HG02840 (cell line): ENCODE results near the gene PLXNA4.
"Not testable (repeated sequence)": the region's sequence is repeated elsewhere in the genome, so short reads cannot be mapped to it uniquely, and the experiment has no call there.

ENCODE experiments used
- ATAC-seq: cut with Tn5 transposase; IDR thresholded peaks from one replicate; pipeline ENCODE4 v1.9.1; 2021; ENCODE audit warnings: mild to moderate bottlenecking, moderate library complexity, moderate number of reproducible peaks; ENCODE audit not compliant: unreplicated experiment, low FRiP score

Gene PLXNA4, protein sequence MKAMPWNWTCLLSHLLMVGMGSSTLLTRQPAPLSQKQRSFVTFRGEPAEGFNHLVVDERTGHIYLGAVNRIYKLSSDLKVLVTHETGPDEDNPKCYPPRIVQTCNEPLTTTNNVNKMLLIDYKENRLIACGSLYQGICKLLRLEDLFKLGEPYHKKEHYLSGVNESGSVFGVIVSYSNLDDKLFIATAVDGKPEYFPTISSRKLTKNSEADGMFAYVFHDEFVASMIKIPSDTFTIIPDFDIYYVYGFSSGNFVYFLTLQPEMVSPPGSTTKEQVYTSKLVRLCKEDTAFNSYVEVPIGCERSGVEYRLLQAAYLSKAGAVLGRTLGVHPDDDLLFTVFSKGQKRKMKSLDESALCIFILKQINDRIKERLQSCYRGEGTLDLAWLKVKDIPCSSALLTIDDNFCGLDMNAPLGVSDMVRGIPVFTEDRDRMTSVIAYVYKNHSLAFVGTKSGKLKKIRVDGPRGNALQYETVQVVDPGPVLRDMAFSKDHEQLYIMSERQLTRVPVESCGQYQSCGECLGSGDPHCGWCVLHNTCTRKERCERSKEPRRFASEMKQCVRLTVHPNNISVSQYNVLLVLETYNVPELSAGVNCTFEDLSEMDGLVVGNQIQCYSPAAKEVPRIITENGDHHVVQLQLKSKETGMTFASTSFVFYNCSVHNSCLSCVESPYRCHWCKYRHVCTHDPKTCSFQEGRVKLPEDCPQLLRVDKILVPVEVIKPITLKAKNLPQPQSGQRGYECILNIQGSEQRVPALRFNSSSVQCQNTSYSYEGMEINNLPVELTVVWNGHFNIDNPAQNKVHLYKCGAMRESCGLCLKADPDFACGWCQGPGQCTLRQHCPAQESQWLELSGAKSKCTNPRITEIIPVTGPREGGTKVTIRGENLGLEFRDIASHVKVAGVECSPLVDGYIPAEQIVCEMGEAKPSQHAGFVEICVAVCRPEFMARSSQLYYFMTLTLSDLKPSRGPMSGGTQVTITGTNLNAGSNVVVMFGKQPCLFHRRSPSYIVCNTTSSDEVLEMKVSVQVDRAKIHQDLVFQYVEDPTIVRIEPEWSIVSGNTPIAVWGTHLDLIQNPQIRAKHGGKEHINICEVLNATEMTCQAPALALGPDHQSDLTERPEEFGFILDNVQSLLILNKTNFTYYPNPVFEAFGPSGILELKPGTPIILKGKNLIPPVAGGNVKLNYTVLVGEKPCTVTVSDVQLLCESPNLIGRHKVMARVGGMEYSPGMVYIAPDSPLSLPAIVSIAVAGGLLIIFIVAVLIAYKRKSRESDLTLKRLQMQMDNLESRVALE (N-terminal part only)

DNA sequence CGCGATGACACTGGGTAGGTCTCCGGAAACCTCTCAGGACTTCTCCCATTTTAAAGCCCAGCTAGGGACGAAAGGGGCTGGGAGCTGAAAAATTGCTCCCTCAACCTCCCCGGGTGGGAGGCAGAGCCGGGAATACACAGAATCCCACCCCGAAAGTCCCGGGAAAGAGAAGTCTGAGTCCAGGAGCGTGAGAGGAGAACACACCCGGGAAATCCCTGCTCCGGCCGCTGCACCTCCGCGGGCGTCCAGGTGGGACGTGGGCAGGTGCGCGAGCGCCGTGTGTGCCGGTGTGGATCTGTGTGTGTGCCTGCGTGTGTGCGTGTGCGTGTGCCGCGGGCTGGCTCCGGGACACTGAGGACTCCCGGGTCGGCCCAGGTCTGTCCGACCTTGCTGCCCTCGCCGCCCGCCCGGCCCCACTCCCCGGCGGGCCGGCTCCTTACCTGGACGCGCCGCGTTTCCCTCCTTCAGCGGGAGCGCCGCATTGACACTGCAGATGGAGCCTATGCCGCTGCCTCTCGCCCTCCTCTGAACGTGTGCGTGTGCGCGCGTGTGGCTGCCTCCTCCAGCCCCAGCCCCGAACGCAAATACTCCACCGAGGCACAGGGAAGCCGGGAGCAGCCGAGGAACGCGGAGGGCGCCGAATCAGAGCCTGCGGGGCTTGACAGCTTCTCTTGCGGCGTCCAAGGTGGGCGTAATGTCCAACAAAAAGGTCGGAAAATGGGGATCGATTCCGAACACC, at the start of gene PLXNA4:
Gene PLXNA4 (minus strand): TSS at position 489 of the 739 bp plus-strand sequence. CDS start 67,777 bp downstream, outside the sequence.
- no peak for ATAC-seq

DNA sequence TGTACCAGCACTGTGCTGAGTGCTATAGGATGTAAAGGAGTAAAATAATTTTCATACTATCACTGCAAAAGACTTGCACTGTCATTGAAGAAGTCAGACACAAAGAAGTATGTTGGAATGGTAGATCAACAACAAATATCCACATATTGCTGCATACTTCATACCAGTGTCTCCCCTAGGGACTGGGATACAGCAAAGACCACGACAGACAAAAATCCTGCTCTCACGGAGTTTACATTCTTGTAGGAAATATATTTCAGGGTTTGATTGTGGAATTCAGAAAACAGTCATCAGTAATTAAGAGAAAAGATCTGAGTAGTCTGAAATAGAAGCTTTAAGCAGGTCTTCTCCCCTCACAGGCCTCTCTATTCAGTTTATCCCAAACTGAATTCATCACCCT, 49.4 kb upstream of the PLXNA4 start:
- ATAC-seq: no peak

DNA sequence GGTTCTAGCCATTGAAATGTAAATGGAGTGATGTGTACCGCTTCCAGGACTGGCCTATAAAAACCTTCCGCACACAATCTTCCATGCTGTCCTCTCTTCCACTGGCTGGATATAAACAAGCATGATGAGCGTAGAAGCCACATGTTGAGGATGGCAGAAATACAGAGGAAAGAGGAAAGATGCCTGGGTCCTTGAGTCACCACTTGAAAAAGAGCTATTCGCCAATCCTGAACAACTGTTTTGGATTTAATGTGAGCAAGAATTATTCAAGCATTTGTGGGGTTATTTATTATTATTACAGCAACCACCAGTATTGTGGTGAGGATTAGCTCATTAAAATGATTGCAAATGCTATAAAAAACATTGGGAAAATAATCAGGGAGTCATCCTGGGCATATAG, 45.8 kb upstream of the PLXNA4 start:
- no peak for ATAC-seq

DNA sequence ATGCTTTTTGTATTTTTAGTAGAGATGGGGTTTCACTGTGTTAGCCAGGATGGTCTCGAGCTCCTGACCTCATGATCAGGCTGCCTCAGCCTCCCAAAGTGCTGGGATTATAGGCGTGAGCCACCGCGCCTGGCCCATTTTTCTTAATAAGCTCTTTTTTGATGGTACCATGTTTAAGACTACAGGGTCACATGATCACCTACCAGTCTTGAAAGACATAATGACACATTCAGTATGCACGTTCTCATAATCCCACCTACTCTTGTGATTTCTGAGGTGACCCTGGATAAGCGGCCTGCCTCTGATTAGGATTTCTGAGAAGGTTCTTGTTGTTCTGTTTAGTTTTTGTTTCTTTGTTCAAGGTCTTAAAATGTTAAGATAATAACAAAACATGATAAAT, 43.7 kb upstream of the PLXNA4 start:
- ATAC-seq: no peak

DNA sequence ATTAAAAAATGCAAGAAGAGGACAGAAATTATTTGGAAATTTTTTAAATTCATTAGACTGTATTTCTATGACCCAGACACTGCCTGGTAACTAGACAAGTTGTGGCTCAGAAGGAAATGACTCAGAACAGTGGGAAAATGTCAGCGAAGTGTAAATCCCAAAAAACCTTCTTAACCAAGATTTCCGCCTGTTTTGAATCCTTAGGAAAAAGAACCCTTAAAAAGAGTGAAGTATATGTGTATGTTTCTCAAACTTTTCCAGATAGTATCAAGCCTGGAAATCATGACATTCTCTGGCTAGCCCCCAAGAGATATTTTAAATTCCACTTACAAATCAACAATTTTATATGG, 42.7 kb upstream of the PLXNA4 start:
- ATAC-seq: no peak

DNA sequence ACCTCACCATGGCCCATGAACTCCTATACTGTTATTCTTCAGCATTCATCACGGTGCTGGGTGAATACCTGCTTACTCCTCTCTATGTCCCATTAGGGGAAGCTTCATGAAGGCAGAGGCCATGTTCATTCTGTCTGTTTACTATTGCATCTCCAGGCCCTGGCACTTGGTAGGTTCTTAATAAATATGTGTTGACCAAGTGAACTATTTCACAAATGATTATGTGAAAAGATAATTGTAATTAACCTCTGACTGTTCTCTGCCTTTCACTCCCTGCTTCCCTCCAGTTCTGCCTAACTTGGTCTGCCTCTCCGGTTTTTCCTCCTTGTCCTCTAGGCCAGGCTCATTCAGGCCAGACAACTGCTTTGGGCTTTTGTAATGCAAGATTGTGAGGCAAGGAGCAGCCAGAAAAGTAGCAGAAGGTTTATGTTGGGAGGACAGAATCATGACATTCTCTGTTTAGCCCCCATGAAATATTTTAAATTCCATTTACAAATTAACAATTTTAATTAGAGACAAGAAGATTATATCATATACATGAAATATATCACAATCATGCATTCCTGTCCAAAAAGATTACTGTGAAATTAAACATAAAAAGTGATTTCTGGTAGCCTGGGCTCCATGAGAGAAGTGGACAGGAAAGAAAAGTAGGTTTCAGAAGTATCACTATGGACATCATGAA, 42.1 kb upstream of the PLXNA4 start:
- ATAC-seq: no peak

DNA sequence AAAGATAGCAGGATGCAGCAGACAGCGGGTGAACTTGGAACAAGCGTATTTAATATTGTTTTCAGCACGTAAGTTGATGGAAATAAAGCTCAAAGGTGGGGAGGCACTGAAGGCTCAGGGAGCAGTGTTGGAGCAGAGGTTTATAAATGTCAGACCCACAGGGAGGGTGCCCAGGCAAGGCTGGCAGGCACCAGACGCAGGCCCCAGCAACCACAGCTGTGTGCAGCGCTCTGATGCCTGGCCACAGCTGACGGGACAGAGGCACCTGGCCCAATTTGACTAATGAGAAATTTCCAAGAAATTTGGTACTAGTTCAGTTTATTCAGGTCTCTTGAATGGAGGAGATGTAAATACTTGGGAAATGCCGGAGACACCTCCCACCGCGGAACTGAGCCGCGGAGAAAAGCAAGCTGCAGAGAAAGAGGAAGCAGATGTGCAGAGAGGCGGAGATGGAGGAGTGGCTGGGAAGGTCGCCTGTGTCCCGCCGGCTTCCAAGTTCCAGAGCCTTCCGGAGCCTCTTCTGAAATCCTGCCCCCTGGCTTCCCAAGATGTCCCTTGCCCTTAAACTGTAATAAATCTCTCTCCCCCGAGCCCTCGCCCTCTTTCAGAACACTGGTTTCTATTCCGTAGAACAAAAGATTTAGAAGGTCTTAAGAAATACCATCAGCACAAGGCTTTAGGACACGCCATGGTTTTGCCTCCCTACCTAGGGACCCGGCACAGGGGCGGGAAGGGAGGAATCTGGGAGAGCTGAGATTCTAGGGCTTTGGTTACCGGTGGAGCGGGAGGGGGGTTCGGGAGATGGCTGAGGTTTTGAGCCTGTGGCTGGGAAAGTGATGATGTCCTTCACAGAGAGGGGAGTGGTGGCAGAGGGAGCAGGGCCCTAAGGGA, 38.4 kb upstream of the PLXNA4 start:
- no peak for ATAC-seq

DNA sequence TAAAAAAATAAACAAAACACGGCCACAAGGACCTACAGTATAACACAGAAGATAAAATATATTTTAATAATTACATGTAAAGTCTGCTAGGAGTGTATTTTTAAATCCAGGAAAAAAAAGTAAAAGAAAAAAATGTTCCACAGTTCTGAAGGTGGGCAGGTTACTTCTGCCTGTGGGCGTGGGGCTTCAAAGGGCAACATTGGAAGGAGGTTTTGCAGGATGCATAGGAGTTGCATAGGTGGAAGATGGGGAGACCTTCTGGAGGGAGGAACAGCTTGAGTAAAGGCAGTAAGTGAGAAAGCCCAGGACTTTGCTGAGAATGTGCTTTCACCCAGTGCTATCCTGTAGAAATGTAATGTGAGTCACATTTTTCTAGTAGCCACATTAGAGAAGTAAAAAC, 37.5 kb upstream of the PLXNA4 start:
- ATAC-seq: no peak

DNA sequence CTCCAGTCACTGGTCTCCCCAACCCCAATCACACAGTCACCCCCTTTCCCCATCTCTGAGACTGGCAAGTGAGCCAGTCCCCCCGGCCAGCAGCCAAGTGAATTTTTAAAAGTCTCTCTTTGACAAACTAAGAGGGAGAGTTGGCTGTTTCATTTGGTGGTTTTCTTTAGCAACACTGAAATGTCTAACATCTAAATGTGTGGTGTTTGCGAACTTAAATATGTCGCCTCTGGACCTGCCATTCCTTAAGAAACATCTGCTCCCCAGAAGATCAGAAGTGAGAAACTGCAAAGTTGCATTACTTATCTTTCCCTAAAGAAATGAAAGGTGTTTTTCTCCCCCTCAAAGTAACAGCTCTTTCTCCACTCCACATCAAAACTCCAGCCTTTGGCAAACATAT, 34.7 kb upstream of the PLXNA4 start:
- ATAC-seq: no peak

DNA sequence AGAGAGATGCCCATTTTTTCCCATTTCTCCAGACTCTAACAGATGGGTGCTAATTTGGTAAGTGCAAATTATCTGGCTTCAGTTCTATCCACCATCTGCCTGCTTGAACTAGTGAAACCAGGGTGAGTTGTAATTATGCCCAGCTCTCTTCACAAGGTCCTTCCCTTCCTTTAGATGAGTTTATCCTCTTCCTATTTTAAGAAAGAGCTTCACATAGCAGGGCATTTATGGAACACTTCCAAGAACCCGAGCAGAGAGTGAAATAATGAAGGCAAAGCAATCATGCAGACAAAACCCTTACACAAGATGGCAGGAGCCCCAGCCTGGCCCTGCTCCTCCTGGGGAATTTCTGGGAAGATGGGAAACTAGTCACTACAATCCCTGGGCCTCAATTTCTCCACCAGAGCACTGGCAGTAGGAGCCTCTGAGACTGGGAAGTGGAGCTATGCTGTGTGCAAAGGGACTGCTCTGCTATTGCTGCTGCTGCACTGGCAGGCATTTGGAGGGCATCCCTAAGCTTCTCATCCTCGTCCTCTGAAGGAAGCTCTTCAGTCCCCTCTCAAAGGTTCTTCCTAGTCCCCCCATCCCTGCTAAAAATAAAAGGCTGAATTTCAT, 33.7 kb upstream of the PLXNA4 start:
- no peak for ATAC-seq

DNA sequence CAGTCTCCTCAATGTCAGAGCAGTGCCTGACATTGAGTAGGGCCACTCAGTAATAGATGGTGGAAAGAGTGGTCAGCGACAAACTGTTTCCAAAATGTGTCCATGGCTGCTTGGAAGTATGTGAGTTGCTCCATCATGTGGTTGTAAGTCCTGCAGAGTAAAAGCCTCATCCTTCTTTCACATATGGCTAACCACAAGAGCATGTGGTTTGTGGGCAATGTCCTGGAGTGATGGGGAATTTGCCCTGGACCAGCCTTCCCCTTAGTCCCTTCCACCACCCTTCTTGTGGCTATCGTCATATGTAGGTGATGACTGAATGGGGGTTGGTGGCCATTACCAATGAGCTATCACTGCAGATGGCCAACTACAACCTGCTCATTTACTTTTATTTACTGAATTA, 33.0 kb upstream of the PLXNA4 start:
- no peak for ATAC-seq

DNA sequence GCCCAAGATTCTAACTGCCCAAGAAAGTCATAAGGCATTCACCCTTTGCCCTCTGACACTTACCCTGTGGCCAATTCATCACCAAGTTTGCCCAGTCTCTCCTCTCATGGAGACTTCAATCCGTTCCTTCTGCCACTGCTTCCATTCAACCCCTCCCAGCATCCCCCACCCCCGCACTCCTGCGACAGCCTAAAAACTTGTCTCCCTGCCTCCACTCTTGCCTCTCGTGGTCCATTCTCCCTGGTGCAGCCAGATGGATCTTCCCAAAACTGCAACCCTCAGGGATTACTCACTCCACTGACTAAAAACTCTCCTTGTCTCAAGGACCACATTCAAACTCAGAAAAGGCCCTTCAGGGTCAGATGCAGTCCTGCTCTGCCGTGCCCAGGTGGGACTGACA, 32.3 kb upstream of the PLXNA4 start:
- ATAC-seq: no peak

DNA sequence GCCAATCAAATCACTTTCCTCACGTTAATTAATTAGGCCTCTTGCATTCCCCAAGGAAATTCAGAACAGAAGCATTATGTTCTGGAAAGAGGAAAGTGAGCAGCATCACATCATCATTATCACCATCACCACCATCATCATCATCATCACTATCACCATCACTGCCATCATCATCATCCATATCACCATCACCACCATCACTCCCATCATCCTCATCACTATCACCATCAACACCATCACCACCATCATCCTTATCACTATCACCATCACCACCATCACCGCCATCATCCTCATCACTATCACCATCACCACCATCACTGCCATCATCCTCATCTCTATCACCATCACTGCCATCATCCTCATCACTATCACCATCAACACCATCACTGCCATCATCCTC, 31.4 kb upstream of the PLXNA4 start:
- ATAC-seq: no peak

DNA sequence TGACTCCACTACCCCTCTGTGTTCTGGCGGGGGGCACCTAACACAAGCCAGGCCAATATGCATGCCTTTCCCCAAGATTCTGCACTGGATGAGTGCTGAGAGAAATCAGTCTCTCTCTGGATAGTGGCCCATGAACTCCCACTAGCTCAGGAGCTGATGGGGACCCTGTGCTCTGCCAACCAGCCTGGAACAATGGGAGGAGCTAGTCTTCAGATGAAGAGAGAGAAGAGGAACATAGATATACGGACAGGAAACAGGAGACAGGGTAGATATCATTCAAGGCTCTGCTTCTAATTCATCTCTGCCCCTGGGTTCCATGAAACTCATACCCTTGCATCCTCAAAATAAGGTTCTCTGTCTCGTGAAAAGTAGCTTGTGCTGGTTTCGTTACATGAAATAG, 27.9 kb upstream of the PLXNA4 start:
- ATAC-seq: no peak

DNA sequence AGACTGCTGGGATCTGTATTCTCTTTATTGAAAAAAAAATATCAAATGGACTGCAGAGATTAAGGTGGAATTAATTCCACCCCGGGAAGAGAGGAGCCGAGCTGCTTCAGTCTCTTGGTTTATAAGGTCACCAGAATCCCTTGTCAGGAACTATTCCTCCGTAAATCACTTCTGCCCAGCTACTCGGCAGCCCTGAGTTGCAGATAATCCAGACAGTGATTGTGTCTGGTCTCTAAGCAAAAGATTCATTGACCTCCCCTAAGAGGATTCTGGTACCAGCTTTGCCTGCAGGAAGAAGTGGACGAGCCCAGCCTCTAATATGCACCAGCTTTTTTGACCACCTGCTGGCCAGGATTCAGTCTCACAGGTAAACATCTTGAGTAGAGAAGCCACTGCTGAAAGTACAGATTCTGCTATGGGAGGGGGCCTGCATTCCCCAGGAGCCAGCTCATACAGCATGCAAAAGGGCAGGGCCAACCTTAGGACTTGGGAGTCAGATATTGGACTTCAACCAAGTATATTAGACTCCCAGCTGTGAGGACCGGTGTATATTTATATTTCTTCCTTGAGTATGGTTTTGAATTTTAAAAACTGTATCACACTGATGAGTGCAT, 27.1 kb upstream of the PLXNA4 start:
- no peak for ATAC-seq

DNA sequence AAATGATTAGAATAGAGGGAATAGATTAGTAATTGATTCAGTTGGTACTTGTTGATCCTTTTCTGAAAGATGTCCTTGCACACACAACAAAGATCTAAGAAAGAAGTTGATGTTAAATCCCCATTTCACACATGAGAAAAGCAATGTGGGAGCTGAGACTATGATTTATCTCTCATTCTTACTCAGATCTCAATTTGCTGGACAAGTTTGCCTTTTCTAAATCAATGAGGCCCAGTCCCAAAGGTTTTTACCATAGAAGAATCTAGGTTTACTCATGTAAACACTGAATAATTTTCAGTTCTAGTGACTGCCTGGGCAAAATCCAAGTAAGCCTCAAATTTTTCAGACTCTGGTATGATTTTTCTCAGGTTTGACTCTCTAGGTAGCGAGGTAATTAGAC, 25.5 kb upstream of the PLXNA4 start:
- ATAC-seq: no peak

DNA sequence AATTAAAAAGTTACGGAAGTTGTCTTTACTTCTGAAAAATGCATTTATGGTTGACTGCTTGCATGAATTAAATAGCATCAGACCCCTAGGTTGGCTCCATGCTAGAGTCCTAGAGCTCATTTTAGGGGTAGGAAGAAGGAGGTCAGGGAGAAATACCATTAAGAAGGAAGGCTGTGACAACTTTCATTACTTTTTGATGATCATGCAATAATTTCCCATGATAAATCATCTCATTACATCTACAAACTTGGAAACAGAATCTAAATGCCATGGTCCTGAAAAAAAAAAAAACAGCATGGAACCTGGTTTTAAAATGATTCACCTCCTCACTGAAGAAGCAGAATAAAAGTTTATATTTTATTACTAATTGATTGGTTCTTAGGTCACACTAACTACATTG, 20.3 kb upstream of the PLXNA4 start:
- no peak for ATAC-seq

DNA sequence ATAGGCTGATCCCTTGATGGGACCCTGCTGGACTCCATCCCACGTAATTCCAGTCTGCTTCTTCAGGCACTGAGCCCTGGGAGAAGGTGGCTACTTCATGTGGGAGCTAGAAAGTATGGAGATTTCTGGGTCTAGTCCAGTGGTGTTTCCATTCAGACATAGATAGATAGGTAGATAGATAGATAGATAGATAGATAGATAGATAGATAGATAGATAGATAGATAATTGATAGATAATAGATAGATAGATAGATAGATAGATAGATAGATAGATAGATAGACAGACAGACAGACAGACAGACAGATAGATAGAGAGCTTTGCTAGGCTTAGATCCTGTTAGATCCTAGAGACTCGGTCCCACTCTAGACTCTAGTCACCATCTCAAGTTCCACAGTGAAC, 18.5 kb upstream of the PLXNA4 start:
- not testable (repeated sequence) for ATAC-seq
